Medulla oblongata (tissue), 1 donor: Measurements from ENCODE around the gene CX3CR1.

ENCODE experiments used
- DNase-seq: peaks from one replicate; pipeline ENCODE4 v3.0.0-alpha.2; 2015; ENCODE audit errors: extremely low spot score

Gene CX3CR1

GRCh38 chr3:39222939-39223338 lies 56.9 kb downstream of the CX3CR1 start:
- no peak for DNase-seq

- no peak for DNase-seq
These were observed 57.4 kb downstream of the CX3CR1 start for GRCh38 chr3:39222462-39222861.

- no peak for DNase-seq
These were observed 58.7 kb downstream of the CX3CR1 start for GRCh38 chr3:39221141-39221530.

GRCh38 chr3:39220407-39221140 lies 59.3 kb downstream of the CX3CR1 start:
- DNase-seq = peak; percentile 84

- no peak for DNase-seq
These were observed 60.1 kb downstream of the CX3CR1 start for GRCh38 chr3:39219702-39220101.

GRCh38 chr3:39216176-39216790 lies 63.6 kb downstream of the CX3CR1 start:
- DNase-seq = peak; percentile 68

GRCh38 chr3:39213613-39214012 lies 66.2 kb downstream of the CX3CR1 start:
- DNase-seq = no peak
